Esophagus (tissue), 2 donors: ENCODE results near the gene AP4S1. TPM values are rescaled to one million over a fixed set of nuclear protein-coding genes. Genes with fewer than 3 reads are reported as not detected.
"Not testable (repeated sequence)": the region's sequence is repeated elsewhere in the genome, so short reads cannot be mapped to it uniquely, and the experiment has no call there.

Experiments
- H3K27ac ChIP-seq, 2 donors: one replicate each; pipeline ENCODE4 v1.5.1; 2013; ENCODE audit warnings: low read depth in 2 of 2, mild to moderate bottlenecking in 2 of 2, inconsistent platforms in 1 of 2, low read length in 1 of 2, moderate library complexity in 1 of 2
- H3K27me3 ChIP-seq, 2 donors: one replicate each; pipeline ENCODE4 v1.6.1; 2013; ENCODE audit warnings: low read length in 2 of 2, control low read depth in 1 of 2, mild to moderate bottlenecking in 1 of 2; ENCODE audit not compliant: insufficient read depth in 2 of 2, control insufficient read depth in 1 of 2
- H3K36me3 ChIP-seq, 2 donors: one replicate each; pipeline ENCODE4 v1.6.1; 2013; ENCODE audit warnings: low read length in 1 of 2; ENCODE audit not compliant: control insufficient read depth in 2 of 2, insufficient read depth in 2 of 2
- H3K4me1 ChIP-seq, 2 donors: one replicate each; pipeline ENCODE4 v1.6.1; 2013; ENCODE audit warnings: low read length in 1 of 2; ENCODE audit not compliant: control insufficient read depth in 2 of 2, insufficient read depth in 2 of 2
- H3K4me3 ChIP-seq, 2 donors: one replicate each; pipeline ENCODE4 v1.5.1; 2013; ENCODE audit warnings: low read length in 2 of 2, mild to moderate bottlenecking in 2 of 2, low read depth in 1 of 2, moderate library complexity in 1 of 2
- H3K9me3 ChIP-seq, 2 donors: one replicate each; pipeline ENCODE4 v1.6.1; 2013; ENCODE audit warnings: mild to moderate bottlenecking in 2 of 2, low read depth in 1 of 2, low read length in 1 of 2, moderate library complexity in 1 of 2; ENCODE audit not compliant: control insufficient read depth in 2 of 2, insufficient read depth in 1 of 2
- WGBS, 2 donors: extraction: QIAGEN DNeasy Blood & Tissue Kit; methylation state at CpG; one replicate each; pipeline ENCODE4 v1.1.7; 2013; 5-methylcytosine and 5-hydroxymethylcytosine counted together
- polyA plus RNA-seq, 2 donors: library from polyadenylated mRNA; stranded (reverse); fragments of 200-250 nt; gene quantifications; one replicate each; pipeline ENCODE4 v1.2.3, GENCODE V29; 2013
- donor health status: healthy with polysubstance abuse.
- donor health status: Bipolar disorder and iron deficiency.

AP4S1 gene
- polyA plus RNA-seq, 2 donors, result 2.4 to 3.7 TPM

DNA sequence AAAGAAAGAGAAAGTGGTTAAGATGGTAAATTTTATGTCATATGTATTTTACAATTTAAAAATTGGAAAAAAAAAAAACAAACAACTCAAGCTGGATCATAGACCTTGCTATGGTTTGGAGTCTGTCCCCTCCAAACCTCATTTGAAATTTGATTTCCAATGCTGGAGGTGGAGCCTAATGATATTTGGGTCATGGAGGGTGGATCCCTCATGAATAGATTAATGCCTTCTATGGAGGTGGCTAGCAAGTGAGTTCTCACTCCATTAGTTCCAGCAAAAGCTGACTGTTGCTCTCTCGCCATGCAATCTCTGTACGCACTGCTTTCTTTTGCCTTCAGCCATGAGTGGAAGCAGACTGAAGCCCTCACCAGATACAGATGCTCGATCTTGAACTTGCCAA is 22.2 kb upstream of the AP4S1 start:
- Histone ChIP-seq H3K27ac (no peak overlapping the region), H3K9me3 (no peaks in the 10 kb centered on the region), H3K36me3 (peaks cover 0 to 5% of the 10 kb centered on the region in 2 donors), H3K4me1 (no peaks in the 10 kb centered on the region), H3K4me3 (no peak overlapping the region), H3K27me3 (no peaks in the 10 kb centered on the region)
- 93 to 98% methylated on average over 3 of the region's 3 CpGs for WGBS, 2 donors

DNA sequence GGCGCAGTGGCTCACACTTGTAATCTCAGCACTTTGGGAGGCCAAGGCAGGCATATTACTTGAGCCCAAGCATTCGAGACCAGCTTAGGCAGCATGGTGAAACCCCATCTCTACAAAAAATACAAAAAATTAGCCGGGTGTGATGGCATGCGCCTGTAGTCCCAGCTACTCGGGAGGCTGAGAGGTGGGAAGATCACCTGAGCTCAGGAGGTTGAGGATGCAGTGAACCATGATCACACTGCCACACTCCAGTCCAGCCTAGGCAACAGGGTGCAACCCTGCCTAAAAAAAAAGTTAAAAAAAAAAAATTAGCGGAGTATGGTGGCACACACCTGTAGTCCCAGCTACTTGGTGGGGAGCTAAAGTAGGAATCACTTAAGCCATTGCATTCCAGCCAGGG is 21.4 kb upstream of the AP4S1 start:
- H3K4me3 ChIP-seq, H3K9me3 ChIP-seq, H3K4me1 ChIP-seq, H3K27me3 ChIP-seq, H3K36me3 ChIP-seq, H3K27ac ChIP-seq: not testable (repeated sequence)
- WGBS, 2 donors, result 91 to 97% methylated on average over 6 of the region's 6 CpGs

GRCh38 chr14:31006703-31007102 is 18.7 kb upstream of the AP4S1 start:
- H3K4me1 ChIP-seq, result no peaks in the 10 kb centered on the region
- H3K9me3 ChIP-seq, result no peaks in the 10 kb centered on the region
- H3K27ac ChIP-seq, result no peak overlapping the region
- 98 to 100% methylated on average over 1 of the region's 1 CpG for WGBS, 2 donors
- H3K4me3 ChIP-seq, result no peak overlapping the region
- no peaks in the 10 kb centered on the region for H3K27me3 ChIP-seq
- peaks cover 0 to 3% of the 10 kb centered on the region in 2 donors for H3K36me3 ChIP-seq

DNA sequence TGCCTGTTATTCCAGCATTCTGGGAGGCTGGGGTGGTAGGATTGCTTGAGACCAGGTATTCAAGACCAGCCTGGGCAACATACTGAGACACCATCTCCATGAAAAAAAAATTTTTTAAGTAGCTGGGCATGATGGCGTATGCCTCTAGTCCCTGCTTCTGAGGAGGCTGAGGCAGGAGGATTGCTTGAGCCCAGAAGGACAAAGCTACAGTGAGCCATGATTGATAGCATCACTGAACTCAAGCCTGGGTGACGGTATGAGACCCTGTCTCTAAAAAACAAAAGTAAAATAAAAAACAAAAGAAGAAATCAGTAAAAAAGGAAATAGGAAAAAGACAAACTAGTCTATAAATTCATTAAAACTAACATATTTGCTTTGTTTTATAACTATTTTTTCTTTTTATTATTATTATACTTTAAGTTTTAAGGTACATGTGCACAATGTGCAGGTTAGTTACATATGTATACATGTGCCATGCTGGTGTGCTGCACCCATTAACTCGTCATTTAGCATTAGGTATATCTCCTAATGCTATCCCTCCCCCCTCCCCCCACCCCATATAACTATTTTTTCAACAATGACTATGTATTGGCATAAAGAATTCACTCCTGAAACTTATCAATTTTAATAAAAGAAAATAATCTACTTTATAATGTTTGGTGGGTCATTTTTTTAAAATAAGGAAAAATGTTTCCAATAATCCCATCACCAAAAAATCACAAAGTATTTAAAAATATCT is 15.4 kb upstream of the AP4S1 start:
- H3K27me3 ChIP-seq, result no peaks in the 10 kb centered on the region
- WGBS, 2 donors, result 83 to 92% methylated on average over 2 to 3 of the region's 3 CpGs
- peaks cover 0 to 3% of the 10 kb centered on the region in 2 donors for H3K36me3 ChIP-seq
- no peak overlapping the region for H3K4me3 ChIP-seq
- H3K4me1 ChIP-seq, result no peaks in the 10 kb centered on the region
- no peaks in the 10 kb centered on the region for H3K9me3 ChIP-seq
- H3K27ac ChIP-seq, result no peak overlapping the region

DNA sequence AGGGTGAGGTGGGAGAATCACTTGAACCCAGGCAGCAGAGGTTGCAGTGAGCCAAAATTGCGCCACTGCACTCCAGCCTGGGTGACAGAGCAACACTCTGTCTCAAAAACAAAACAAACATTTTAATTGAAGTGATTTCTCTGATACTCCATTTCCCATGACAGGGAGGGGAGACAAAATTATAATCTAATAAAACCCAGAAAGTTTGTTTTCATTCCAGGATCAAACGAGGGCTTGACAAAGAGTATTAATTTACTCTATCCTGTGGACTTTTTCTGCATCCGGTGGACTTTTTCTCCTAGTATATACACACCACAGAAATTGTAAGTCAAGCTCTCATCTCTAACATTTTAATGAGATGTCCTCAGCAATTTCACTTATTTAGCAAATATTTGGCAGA is 14.5 kb upstream of the AP4S1 start:
- no peaks in the 10 kb centered on the region for H3K9me3 ChIP-seq
- H3K4me1 ChIP-seq, result no peaks in the 10 kb centered on the region
- no peaks in the 10 kb centered on the region for H3K36me3 ChIP-seq
- no peaks in the 10 kb centered on the region for H3K27me3 ChIP-seq
- 63 to 69% methylated on average over 3 of the region's 3 CpGs for WGBS, 2 donors
- H3K27ac ChIP-seq, result no peak overlapping the region
- no peak overlapping the region for H3K4me3 ChIP-seq

- no peak overlapping the region for H3K27ac ChIP-seq
- no peaks in the 10 kb centered on the region for H3K27me3 ChIP-seq
- H3K4me3 ChIP-seq, result no peak overlapping the region
- peaks cover 0 to 3% of the 10 kb centered on the region in 2 donors for H3K4me1 ChIP-seq
- H3K36me3 ChIP-seq, result peaks cover 0 to 2% of the 10 kb centered on the region in 2 donors
- H3K9me3 ChIP-seq, result no peaks in the 10 kb centered on the region
- WGBS, 2 donors, result 98 to 99% methylated on average over 4 of the region's 4 CpGs
Observed at GRCh38 chr14:31013841-31014240, 11.6 kb upstream of the AP4S1 start.

DNA sequence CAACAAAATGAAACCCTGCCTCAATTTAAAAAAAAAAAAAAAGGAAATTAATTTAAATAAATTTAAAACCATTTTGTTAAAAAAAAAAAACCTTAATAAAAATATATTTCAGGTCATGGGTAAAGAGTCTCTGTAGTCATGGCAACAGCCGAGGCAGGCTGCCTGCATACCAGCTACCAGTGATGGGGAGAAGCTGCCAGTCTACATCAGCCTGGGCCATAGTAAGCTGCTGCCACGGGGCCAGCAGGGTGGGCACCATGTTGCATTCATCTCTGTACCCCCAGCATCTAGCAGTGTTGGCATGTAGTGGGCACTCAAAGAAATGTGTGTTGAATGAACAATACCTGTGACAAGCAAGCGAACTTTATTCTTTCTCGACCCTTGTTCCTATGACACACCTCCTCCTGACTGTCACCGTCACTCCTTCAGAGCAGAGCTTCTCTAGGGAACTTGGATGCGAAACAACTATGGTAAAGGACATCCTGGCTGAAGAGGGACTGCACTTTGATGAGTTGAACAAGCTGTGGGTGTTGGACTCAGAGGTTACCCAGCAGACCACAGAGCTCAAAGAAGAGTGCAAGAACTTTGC is 7.3 kb upstream of the AP4S1 start:
- no peak overlapping the region for H3K4me3 ChIP-seq
- no peaks in the 10 kb centered on the region for H3K9me3 ChIP-seq
- no peaks in the 10 kb centered on the region for H3K27me3 ChIP-seq
- peaks cover 0 to 2% of the 10 kb centered on the region in 2 donors for H3K36me3 ChIP-seq
- H3K4me1 ChIP-seq, result peaks cover 0 to 3% of the 10 kb centered on the region in 2 donors
- H3K27ac ChIP-seq, result no peak overlapping the region
- WGBS, 2 donors, result 87% methylated on average over 6 of the region's 6 CpGs

GRCh38 chr14:31020834-31021575 is 4.4 kb upstream of the AP4S1 start:
- H3K4me3 ChIP-seq, result no peak overlapping the region
- H3K9me3 ChIP-seq, result no peaks in the 10 kb centered on the region
- H3K4me1 ChIP-seq, result peaks cover 0 to 3% of the 10 kb centered on the region in 2 donors
- peaks cover 0 to 2% of the 10 kb centered on the region in 2 donors for H3K36me3 ChIP-seq
- H3K27me3 ChIP-seq, result no peaks in the 10 kb centered on the region
- H3K27ac ChIP-seq, result no peak overlapping the region
- 88 to 89% methylated on average over 8 of the region's 8 CpGs for WGBS, 2 donors

DNA sequence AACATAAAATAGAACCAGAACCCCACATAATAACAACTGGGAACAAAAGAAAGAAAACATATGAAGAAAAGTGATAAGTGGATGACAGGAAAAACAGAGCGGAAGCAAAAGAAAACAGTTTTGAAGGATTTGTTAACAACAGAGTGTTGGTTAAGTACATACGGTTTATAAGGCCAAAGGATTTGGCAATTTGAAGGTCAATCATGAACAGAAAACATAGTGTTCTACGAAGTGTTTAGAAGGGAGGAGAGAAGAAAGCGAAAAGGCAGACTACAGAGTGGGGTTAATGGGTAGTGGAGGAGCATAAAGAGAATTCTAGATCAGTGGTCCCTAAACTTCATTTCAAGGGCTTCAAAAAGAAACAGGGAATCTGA is 3.9 kb upstream of the AP4S1 start:
- H3K9me3 ChIP-seq, result no peaks in the 10 kb centered on the region
- 82 to 86% methylated on average over 4 of the region's 4 CpGs for WGBS, 2 donors
- peaks cover 0 to 2% of the 10 kb centered on the region in 2 donors for H3K36me3 ChIP-seq
- H3K4me3 ChIP-seq, result no peak overlapping the region
- H3K4me1 ChIP-seq, result peaks cover 0 to 3% of the 10 kb centered on the region in 2 donors
- H3K27me3 ChIP-seq, result no peaks in the 10 kb centered on the region
- no peak overlapping the region for H3K27ac ChIP-seq
